Caco-2 (cell line): ENCODE data around the gene PRDX6. TPM values are rescaled to one million over a fixed set of nuclear protein-coding genes. Genes with fewer than 3 reads are reported as not detected.

Experiments
- BruUV-seq: library from RNA; stranded (reverse); fragments of 400-500 nt; replicated peaks from 2 replicates; lab custom pipeline; 2021; lab: Mats Ljungman, UMichigan
- CTCF ChIA-PET: fragments of 300-600 bp; sonication (Branson Sonifier 250); formaldehyde crosslinking; loops from one replicate; lab custom pipeline; 2022; ENCODE audit warnings: antibody characterized with exemption; lab: Charles Lee
- POLR2A ChIA-PET: fragments of 300-600 bp; sonication (Branson Sonifier 250); formaldehyde crosslinking; loops from one replicate; lab custom pipeline; 2022; ENCODE audit warnings: antibody characterized with exemption; lab: Charles Lee
- DNase-seq, 2 experiments: peaks; one replicate each; pipeline versions ENCODE4 v3.0.0 to v3.0.0-alpha.2; 2020 to 2022
- H3K27me3 ChIP-seq: replicated peaks from 2 replicates; pipeline ENCODE4 v1.6.0; 2011; ENCODE audit warnings: low read length; ENCODE audit not compliant: control insufficient read depth, insufficient read depth
- H3K36me3 ChIP-seq: 2 replicates; pipeline ENCODE4 v1.5.1; 2011; ENCODE audit warnings: low read length; ENCODE audit not compliant: control insufficient read depth, insufficient read depth
- H3K4me1 ChIP-seq: fragments of 250-450 bp; sonication (Bioruptor Pico); 2 replicates; pipeline ENCODE4 v1.5.1; 2020; ENCODE audit warnings: mild to moderate bottlenecking
- H3K4me3 ChIP-seq: 2 replicates; pipeline ENCODE4 v1.5.1; 2011; ENCODE audit warnings: low read depth, mild to moderate bottlenecking, control low read depth, low read length
- H3K9me3 ChIP-seq: fragments of 250-450 bp; sonication (Bioruptor Pico); 2 replicates; pipeline ENCODE4 v1.5.1; 2020; ENCODE audit warnings: mild to moderate bottlenecking, moderate library complexity
- H3K27ac Mint-ChIP-seq: one replicate; pipeline ENCODE4 v1.8.0; 2022; ENCODE audit warnings: mixed read lengths; ENCODE audit not compliant: unreplicated experiment
- H3K27me3 Mint-ChIP-seq: one replicate; pipeline ENCODE4 v1.8.0; 2022; ENCODE audit warnings: mixed read lengths; ENCODE audit not compliant: insufficient read depth, unreplicated experiment
- H3K36me3 Mint-ChIP-seq: one replicate; pipeline ENCODE4 v1.8.0; 2022; ENCODE audit warnings: mild to moderate bottlenecking, mixed read lengths; ENCODE audit not compliant: insufficient read depth, unreplicated experiment
- H3K4me1 Mint-ChIP-seq: one replicate; pipeline ENCODE4 v1.8.0; 2022; ENCODE audit warnings: low read depth, mixed read lengths; ENCODE audit not compliant: unreplicated experiment
- H3K4me3 Mint-ChIP-seq: one replicate; pipeline ENCODE4 v1.8.0; 2022; ENCODE audit warnings: mild to moderate bottlenecking, moderate library complexity, mixed read lengths; ENCODE audit not compliant: unreplicated experiment
- H3K9me3 Mint-ChIP-seq: one replicate; pipeline ENCODE4 v1.8.0; 2022; ENCODE audit warnings: mixed read lengths; ENCODE audit not compliant: unreplicated experiment
- intact Hi-C: fragments of 100-400 bp; cut with micrococcal nuclease; formaldehyde crosslinking; loops from one replicate; pipeline ENCODE4 v1.10.0; 2022; ENCODE audit not compliant: unreplicated experiment
- total RNA-seq: library from RNA; stranded (reverse); gene quantifications from 2 replicates; pipeline ENCODE4 v1.2.3, GENCODE V29; 2022
- TF ChIP-seq, protein P1 (sequence below), 2 experiments: fragments of 200-600 bp in 1 of 2; IDR thresholded peaks; 1 replicate in 1 of 2; 2 replicates in 1 of 2; pipeline versions ENCODE4 v1.5.1 to v1.8.0; 2011 to 2022; ENCODE audit warnings: antibody characterized with exemption in 1 of 2, control low read depth in 1 of 2, inconsistent platforms in 1 of 2, low read depth in 1 of 2, low read length in 1 of 2, mild to moderate bottlenecking in 1 of 2, moderate library complexity in 1 of 2; ENCODE audit not compliant: insufficient read depth in 1 of 2, severe bottlenecking in 1 of 2, unreplicated experiment in 1 of 2

Gene PRDX6
- total RNA-seq, 1 experiment from 2014 or later: 540 TPM

DNA sequence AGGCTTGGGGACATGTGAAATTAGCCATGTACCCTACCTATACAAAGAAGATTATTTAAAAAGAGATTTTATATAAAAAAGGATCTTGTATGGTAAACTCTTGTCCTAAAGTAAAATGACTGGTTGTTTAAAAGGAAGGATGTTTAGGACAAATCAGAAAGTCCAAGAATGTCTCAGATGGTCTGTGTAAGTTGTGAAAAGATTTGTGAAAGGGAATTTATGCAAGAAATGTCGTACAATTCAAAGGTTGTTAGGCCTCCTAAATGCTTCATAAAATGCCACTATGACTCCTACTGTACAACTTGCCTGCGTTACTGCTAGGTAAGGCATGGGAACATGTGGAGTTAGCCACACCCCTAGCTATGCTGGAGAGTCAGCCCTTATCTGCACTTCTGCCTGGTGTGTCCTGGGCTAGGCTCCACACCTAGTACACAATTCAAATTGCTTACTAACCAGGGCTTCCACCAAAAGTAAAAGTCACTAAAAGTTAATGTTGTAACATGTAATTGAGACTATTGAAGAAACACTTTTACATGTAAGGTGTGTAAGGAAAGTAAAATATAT is 19.7 kb downstream of the PRDX6 start:
- intact Hi-C loops: no loop called here
- peaks cover 11% of the 10 kb centered on the region for H3K36me3 Mint-ChIP-seq
- H3K9me3 ChIP-seq: peaks cover 18% of the 10 kb centered on the region
- CTCF ChIA-PET: no interaction called here
- peaks cover 19% of the 10 kb centered on the region for H3K9me3 Mint-ChIP-seq
- no peaks in the 10 kb centered on the region for H3K27me3 Mint-ChIP-seq
- no TSS peak for BruUV-seq
- POLR2A ChIA-PET: no interaction called here
- H3K4me1 ChIP-seq: no peaks in the 10 kb centered on the region
- no peaks in the 10 kb centered on the region for H3K36me3 ChIP-seq
- no peak overlapping the region for H3K4me3 ChIP-seq
- TF ChIP-seq, protein P1, sequence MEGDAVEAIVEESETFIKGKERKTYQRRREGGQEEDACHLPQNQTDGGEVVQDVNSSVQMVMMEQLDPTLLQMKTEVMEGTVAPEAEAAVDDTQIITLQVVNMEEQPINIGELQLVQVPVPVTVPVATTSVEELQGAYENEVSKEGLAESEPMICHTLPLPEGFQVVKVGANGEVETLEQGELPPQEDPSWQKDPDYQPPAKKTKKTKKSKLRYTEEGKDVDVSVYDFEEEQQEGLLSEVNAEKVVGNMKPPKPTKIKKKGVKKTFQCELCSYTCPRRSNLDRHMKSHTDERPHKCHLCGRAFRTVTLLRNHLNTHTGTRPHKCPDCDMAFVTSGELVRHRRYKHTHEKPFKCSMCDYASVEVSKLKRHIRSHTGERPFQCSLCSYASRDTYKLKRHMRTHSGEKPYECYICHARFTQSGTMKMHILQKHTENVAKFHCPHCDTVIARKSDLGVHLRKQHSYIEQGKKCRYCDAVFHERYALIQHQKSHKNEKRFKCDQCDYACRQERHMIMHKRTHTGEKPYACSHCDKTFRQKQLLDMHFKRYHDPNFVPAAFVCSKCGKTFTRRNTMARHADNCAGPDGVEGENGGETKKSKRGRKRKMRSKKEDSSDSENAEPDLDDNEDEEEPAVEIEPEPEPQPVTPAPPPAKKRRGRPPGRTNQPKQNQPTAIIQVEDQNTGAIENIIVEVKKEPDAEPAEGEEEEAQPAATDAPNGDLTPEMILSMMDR (IDR thresholded peaks at IDR 0.05; ENCODE audit: insufficient read depth in 1 of 2, low read depth in 1 of 2, low read length in 1 of 2, severe bottlenecking in 1 of 2, unreplicated experiment in 1 of 2): no peak
- H3K27me3 ChIP-seq: no peaks in the 10 kb centered on the region
- H3K4me1 Mint-ChIP-seq: no peaks in the 10 kb centered on the region
- H3K4me3 Mint-ChIP-seq: no peak overlapping the region
- no peak overlapping the region for H3K27ac Mint-ChIP-seq
- no peak for DNase-seq

GRCh38 chr1:173499729-173500128 is 22.6 kb downstream of the PRDX6 start:
- Histone ChIP-seq H3K9me3 (peaks cover 12% of the 10 kb centered on the region; the same call in 1 of the 2 replicates), H3K27me3 (no peaks in the 10 kb centered on the region; the same call in 1 of the 2 replicates), H3K4me3 (no peak overlapping the region), H3K36me3 (no peaks in the 10 kb centered on the region), H3K4me1 (no peaks in the 10 kb centered on the region)
- Mint-ChIP-seq H3K36me3 (peaks cover 5% of the 10 kb centered on the region), H3K27me3 (no peaks in the 10 kb centered on the region), H3K4me3 (no peak overlapping the region), H3K4me1 (no peaks in the 10 kb centered on the region), H3K27ac (no peak overlapping the region), H3K9me3 (peaks cover 10% of the 10 kb centered on the region)
- CTCF ChIA-PET: no interaction called here
- POLR2A ChIA-PET: interaction anchor here (0.5 kb wide), 1 partner anchor 442 kb away, joined by 4 read pairs; no protein-coding TSS in a partner anchor
- BruUV-seq: no TSS peak
- TF ChIP-seq, protein P1 (IDR thresholded peaks at IDR 0.05; ENCODE audit: insufficient read depth in 1 of 2, low read depth in 1 of 2, low read length in 1 of 2, severe bottlenecking in 1 of 2, unreplicated experiment in 1 of 2): no peak
- no peak for DNase-seq
- intact Hi-C loops: no loop called here

- ChIA-PET CTCF (no interaction called here), POLR2A (no interaction called here)
- no peaks in the 10 kb centered on the region for H3K27me3 Mint-ChIP-seq
- no peak overlapping the region for H3K4me3 Mint-ChIP-seq
- intact Hi-C loops: no loop called here
- peaks cover 6% of the 10 kb centered on the region for H3K9me3 Mint-ChIP-seq
- H3K4me3 ChIP-seq: no peak overlapping the region
- no peak for DNase-seq
- H3K4me1 ChIP-seq: peaks cover 6% of the 10 kb centered on the region; the same call in 1 of the 2 replicates
- peaks cover 2% of the 10 kb centered on the region for H3K4me1 Mint-ChIP-seq
- no peaks in the 10 kb centered on the region for H3K36me3 ChIP-seq
- H3K9me3 ChIP-seq: peaks cover 3% of the 10 kb centered on the region; the same call in 1 of the 2 replicates
- no peak overlapping the region for H3K27ac Mint-ChIP-seq
- no peaks in the 10 kb centered on the region for H3K36me3 Mint-ChIP-seq
- no TSS peak for BruUV-seq
- TF ChIP-seq, protein P1 (IDR thresholded peaks at IDR 0.05; ENCODE audit: insufficient read depth in 1 of 2, low read depth in 1 of 2, low read length in 1 of 2, severe bottlenecking in 1 of 2, unreplicated experiment in 1 of 2): no peak
- H3K27me3 ChIP-seq: no peaks in the 10 kb centered on the region; the same call in 1 of the 2 replicates
Observed at GRCh38 chr1:173502104-173502503, 25.0 kb downstream of the PRDX6 start.
